ENCODE results near the gene SDF4.

SDF4 gene, protein sequence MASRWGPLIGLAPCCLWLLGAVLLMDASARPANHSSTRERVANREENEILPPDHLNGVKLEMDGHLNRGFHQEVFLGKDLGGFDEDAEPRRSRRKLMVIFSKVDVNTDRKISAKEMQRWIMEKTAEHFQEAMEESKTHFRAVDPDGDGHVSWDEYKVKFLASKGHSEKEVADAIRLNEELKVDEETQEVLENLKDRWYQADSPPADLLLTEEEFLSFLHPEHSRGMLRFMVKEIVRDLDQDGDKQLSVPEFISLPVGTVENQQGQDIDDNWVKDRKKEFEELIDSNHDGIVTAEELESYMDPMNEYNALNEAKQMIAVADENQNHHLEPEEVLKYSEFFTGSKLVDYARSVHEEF

GRCh38 chr1:1231400-1232207 lies at the start of gene SDF4:
TSS of gene SDF4 (minus strand) at chr1:1232001. CDS start at chr1:1228772, 3,229 bp downstream.
- peak; percentile 91 for DNase-seq

DNA sequence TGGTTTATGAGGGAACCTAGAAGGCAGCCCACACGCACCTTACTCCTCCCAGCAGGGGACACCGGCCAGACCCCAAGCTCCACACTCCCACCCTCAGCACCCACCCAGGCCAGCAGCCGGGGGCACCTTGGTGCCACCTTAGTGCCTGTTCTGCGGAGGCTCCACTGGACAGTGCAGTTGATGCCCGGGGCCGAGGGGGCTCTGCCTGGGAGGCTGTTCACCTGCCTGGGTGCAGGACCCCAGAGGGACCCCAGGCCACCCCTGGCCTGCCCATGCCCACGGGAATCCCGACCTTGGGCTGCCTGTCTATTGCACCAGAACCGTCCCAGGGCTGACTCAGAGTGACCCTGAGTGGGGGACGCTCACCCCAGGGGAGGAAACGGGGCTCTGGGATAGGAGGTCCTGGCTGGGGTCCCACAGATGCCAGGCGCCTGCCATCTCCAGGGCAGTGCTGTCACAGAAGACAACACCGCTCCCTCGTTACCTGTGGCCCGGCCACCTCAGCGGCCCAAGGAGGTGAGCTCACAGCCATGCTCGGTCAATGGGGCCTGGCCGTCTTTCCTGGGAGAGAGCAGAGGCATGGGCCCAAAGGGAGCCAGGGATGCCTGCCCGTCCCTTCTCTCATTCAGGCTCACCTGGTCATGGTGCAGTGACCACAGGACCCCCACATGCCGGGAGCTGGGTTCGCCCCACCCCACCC lies 49.1 kb upstream of the SDF4 start:
- no peak for DNase-seq

- no peak for DNase-seq
These were observed 47.2 kb upstream of the SDF4 start for GRCh38 chr1:1279028-1279427.

DNA sequence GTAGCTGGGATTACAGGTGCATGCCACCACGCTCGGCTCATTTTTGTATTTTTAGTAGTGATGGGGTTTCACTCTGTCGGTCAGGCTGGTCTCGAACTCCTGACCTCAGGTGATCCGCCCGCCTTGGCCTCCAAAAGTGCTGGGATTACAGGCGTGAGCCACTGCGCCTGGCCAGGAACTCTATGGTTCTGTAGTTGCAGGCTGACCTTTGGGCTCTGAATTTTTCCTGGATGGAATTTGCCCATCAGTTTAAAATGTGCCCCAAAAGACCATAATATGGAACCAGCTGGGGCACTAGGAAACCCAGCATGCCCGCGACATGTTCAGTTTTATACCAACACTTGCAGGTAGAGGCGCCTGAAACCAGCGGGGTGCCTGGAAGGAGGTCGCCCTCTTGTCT lies 46.8 kb upstream of the SDF4 start:
- no peak for DNase-seq

- DNase-seq = no peak
These were observed 44.0 kb upstream of the SDF4 start for GRCh38 chr1:1275836-1276235.

GRCh38 chr1:1274931-1275431 lies 43.2 kb upstream of the SDF4 start:
- DNase-seq = no peak

- DNase-seq = no peak
These were observed 42.6 kb upstream of the SDF4 start for GRCh38 chr1:1274299-1274930.

DNA sequence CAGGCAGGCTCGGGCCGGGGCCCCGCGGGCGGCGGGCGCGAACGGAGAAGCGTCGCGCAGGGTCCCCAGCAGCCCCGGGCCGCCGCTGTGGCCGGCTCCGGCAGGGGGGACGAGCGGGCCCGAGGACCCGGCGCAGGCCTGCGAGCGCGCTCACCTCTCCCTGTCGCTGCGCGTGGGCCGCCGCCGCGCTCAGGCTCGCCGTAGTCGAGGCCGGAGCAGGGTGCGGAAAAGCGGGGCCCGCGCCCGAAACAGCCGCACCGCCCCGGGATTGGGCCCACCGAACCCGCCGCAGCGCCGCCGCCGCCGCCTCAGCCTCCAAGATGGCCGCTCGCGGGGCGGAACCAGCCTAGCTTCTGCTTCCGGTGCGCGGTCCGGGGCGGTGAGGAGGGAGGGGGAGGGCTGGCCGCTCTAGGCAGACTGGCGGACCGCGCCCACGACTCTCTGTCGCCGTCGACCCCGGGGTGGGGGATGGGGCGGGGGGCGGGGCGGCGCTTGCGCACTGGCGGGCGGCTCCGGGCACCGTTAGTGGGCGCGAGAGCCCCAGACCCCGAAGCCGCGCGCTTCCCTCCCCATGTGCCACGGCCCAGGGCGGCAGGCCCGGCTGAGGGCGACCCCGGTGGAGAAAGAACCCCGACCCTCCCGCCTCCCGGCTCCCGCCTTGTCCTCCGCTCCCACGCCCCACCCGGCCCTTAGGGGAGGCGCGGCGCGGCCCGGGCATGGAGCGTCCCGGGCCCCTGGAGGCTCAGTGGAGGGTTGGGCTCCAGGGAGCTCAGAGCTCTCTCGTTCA lies 41.9 kb upstream of the SDF4 start, which contains the start of gene UBE2J2:
TSS of gene UBE2J2 (minus strand) at position 343 of the 787 bp plus-strand sequence. CDS start 5,862 bp downstream, outside the sequence.
- DNase-seq = peak; percentile 69

GRCh38 chr1:1273209-1273511 lies 41.4 kb upstream of the SDF4 start:
- DNase-seq = no peak

- no peak for DNase-seq
These were observed 40.8 kb upstream of the SDF4 start for GRCh38 chr1:1272341-1273208.

DNA sequence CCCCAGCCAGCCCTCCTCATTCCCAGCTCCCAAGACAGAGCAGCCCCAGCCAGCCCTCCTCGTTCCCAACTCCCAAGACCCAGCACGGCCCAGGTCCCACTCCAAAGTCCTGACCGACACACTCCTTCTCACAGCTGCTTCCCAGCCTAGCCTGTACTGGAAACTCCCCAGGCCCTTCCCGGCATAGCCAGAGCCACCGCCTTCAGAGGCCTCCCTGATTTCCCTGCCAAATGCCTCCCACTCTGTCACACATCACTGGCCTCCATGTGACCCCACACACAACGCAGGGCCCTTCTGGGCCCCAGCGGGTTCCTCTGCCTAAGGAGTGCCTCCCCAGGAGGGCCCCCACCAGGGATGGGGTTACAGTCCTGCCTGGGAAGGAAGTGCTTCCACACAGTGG lies 39.0 kb upstream of the SDF4 start:
- no peak for DNase-seq

GRCh38 chr1:1268284-1268682 lies 36.5 kb upstream of the SDF4 start:
- no peak for DNase-seq

DNA sequence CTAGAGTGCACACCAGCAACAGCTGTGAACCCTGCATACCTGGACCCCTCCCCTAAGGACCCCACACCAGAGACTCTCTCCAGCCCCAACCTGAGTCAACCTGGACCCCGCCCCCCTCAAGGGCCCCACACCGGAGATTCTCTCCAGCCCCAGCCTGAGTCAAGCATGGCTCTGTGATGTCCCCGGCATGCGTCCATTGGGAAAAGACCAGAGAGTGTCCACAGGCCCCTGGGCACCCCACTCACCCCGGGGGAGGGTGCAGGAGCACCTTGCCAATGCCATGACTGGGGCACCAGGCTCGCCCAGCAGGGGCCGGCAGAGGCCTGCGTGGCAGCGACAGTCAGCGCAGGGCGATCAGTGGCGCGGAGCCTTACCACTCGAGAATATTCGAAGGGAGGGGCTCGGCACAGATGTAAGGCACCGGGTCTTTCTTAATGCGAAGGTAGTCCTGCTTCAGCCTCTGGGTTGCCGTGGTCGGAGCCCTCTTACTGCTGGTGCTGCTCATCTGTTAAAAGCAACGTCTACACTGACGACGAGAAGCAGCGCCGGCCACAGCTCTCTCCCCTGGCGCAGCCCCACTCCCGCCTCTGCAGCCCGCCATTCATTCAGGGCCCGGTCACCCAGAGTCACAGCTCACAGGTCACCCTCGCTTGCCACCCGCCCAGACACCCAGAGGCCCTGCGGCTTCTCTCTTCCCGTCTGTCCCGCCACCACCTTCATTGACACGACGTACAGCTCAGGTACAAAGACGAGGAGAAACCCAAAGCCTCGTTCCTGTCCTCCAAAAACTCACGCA lies 35.9 kb upstream of the SDF4 start:
- DNase-seq = no peak

DNA sequence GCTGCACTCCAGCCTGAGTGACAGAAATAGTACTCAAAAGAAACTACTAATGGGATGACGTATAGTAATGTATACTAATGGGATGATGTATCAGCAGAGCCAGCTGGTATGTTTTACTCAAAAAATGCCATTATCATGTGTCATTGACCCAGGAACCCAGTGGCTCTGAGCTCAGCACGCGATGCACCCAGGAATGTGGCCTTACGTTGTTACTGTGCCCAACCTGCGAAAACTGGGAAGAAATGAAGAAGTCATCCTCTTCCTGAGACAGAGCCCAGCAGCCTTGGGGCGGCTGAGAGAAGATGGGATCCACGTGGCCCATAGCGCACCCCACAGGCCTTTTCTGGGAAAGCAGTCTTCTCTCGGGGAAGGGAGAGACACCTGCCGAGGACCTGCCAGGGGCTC lies 33.1 kb upstream of the SDF4 start:
- DNase-seq = no peak

- no peak for DNase-seq
These were observed 32.2 kb upstream of the SDF4 start for GRCh38 chr1:1264026-1264425.

- no peak for DNase-seq
These were observed 31.0 kb upstream of the SDF4 start for GRCh38 chr1:1262758-1263157.

DNA sequence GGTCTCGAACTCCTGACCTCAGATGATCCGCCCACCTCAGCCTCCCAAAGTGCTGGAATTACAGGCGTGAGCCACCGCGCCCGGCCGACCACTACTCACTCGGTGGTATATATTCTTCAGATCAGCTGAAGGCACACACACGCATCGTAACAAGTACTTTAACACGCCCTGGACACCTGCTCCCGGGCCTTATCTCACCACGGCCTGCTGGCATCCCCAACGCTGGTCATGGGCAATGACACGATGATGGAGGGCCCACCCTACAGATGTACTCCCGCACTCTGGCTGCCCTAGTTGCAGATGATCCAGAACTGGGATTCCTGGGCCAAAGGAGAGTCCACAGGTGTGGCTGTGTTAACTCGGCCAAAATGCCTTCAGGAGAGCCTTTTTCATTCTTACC lies 30.3 kb upstream of the SDF4 start:
- no peak for DNase-seq

DNA sequence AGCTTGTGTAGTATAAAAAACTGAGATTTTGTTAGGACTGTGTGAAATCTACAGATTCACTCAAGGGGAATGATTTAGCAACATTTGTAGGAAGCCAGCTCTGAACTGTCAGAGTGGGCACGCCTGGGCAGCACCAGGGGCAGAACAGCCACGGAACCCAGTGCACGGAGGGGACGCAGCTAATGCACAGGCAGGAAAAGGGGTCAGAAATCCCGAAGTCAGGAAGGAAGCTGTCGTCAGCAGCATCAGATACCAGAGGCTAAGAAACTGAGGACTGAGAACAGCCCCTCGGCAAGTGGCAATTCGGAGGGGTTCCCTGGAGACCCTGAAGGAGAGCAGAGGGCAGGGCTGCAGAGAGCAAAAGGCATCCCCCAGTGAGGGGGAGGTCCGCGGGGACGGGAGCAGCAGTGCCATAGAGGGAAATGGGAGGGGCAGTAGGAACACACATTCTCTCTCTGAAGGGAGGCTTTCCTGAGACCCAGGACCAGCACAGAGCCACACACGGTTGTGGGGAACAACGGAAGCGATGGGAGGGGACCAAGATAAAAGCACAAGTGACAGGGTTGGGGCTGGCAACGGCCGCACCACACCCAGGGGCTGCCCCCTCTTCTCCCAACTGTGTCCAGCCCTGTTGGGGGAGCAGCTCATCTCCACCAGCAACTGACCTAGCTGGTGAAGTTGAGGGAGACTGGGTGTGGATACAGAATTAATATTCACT lies 29.2 kb upstream of the SDF4 start:
- DNase-seq = no peak

GRCh38 chr1:1259951-1260600 lies 28.3 kb upstream of the SDF4 start:
- DNase-seq = no peak

Measured in NCI-H526 treated with DMSO at 0.1 percent for 48 hours (cell line).